ENCODE measurements around the gene FTCD. TPM values are rescaled to one million over a fixed set of nuclear protein-coding genes. Genes with fewer than 3 reads are reported as not detected.
"Not testable (repeated sequence)": the region's sequence is repeated elsewhere in the genome, so short reads cannot be mapped to it uniquely, and the experiment has no call there.

FTCD gene
- total RNA-seq, 1 donor, result 0.43 TPM

GRCh38 chr21:46172863-46173528 lies 17.6 kb upstream of the FTCD start:
- no peak overlapping the region for H3K4me3 ChIP-seq (ENCODE audit: low read depth, low read length)
- no peak for TF ChIP-seq CTCF (IDR thresholded peaks at IDR 0.05; ENCODE audit: insufficient read depth, low read depth, low read length)
- DNase-seq (ENCODE audit: low read depth), result no peak

- no peak for TF ChIP-seq CTCF (IDR thresholded peaks at IDR 0.05; ENCODE audit: insufficient read depth, low read depth, low read length)
- H3K4me3 ChIP-seq (ENCODE audit: low read depth, low read length), result no peak overlapping the region
- DNase-seq (ENCODE audit: low read depth), result no peak
These were observed 16.9 kb upstream of the FTCD start for GRCh38 chr21:46171996-46172862.

GRCh38 chr21:46171585-46171984 lies 16.2 kb upstream of the FTCD start:
- no peak for TF ChIP-seq CTCF (IDR thresholded peaks at IDR 0.05; ENCODE audit: insufficient read depth, low read depth, low read length)
- DNase-seq (ENCODE audit: low read depth), result no peak

GRCh38 chr21:46170436-46171193 lies 15.2 kb upstream of the FTCD start:
- not testable (repeated sequence) for DNase-seq (ENCODE audit: low read depth)

More at GRCh38 chr21:46171585-46171984, 16.2 kb upstream of the FTCD start:
- H3K4me3 ChIP-seq (ENCODE audit: low read depth, low read length), result no peak overlapping the region

GRCh38 chr21:46168659-46169386 lies 13.4 kb upstream of the FTCD start:
- DNase-seq (ENCODE audit: low read depth), result no peak
- H3K4me3 ChIP-seq (ENCODE audit: low read depth, low read length), result no peak overlapping the region
- TF ChIP-seq CTCF (IDR thresholded peaks at IDR 0.05; ENCODE audit: insufficient read depth, low read depth, low read length), result no peak

More at GRCh38 chr21:46170436-46171193, 15.2 kb upstream of the FTCD start:
- not testable (repeated sequence) for H3K4me3 ChIP-seq (ENCODE audit: low read depth, low read length)

- TF ChIP-seq CTCF (IDR thresholded peaks at IDR 0.05; ENCODE audit: insufficient read depth, low read depth, low read length), result no peak
- H3K4me3 ChIP-seq (ENCODE audit: low read depth, low read length), result no peak overlapping the region
- DNase-seq (ENCODE audit: low read depth), result no peak
These were observed 12.9 kb upstream of the FTCD start for GRCh38 chr21:46168238-46168637.
